ENCODE measurements around the gene SRSF3. TPM values are rescaled to one million over a fixed set of nuclear protein-coding genes. Genes with fewer than 3 reads are reported as not detected.

SRSF3 gene
- total RNA-seq, 1 donor from 2014 or later, result 94.7 TPM

GRCh38 chr6:36618366-36619355 is 24.5 kb downstream of the SRSF3 start:
- DNase-seq (ENCODE audit: low spot score in 2 of 2), result peak in 1 of 2 donors; percentile 53
- Histone ChIP-seq H3K36me3 (peaks cover 0 to 10% of the 10 kb centered on the region in 2 donors), H3K4me1 (peaks cover 4 to 17% of the 10 kb centered on the region in 2 donors), H3K4me3 (no peak overlapping the region), H3K9me3 (no peaks in the 10 kb centered on the region), H3K27me3 (no peaks in the 10 kb centered on the region), H3K27ac (no peak overlapping the region)
- TF ChIP-seq, protein P1, sequence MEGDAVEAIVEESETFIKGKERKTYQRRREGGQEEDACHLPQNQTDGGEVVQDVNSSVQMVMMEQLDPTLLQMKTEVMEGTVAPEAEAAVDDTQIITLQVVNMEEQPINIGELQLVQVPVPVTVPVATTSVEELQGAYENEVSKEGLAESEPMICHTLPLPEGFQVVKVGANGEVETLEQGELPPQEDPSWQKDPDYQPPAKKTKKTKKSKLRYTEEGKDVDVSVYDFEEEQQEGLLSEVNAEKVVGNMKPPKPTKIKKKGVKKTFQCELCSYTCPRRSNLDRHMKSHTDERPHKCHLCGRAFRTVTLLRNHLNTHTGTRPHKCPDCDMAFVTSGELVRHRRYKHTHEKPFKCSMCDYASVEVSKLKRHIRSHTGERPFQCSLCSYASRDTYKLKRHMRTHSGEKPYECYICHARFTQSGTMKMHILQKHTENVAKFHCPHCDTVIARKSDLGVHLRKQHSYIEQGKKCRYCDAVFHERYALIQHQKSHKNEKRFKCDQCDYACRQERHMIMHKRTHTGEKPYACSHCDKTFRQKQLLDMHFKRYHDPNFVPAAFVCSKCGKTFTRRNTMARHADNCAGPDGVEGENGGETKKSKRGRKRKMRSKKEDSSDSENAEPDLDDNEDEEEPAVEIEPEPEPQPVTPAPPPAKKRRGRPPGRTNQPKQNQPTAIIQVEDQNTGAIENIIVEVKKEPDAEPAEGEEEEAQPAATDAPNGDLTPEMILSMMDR (IDR thresholded peaks at IDR 0.05), result no peak
- intact Hi-C loops (cut with DNase I), result no loop called here

DNA sequence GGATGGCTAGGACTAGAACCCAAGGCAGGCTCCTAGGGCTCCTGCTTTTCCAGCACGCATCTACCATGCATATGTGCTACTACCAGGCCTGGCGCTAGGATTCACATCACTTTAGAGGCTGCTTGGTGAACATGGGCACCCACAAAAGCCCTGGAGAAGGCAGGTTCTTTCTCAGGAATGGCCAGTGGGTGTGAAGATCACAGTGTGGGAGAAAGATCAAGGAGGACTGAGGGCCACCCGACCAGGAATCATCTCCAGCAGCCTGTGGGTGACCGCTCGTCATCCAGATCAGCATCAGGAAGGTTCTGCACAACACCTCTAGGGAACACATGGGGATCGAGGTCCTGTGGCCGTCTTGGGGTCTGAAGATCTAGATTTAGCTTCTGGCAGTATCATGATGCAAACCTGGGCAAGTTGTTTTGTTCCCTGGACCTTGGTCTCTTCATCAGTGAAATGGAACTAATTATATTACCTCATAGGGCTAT is 27.3 kb downstream of the SRSF3 start:
- TF ChIP-seq, protein P1 (IDR thresholded peaks at IDR 0.05), result no peak
- peak in 1 of 2 donors; percentile 45 for DNase-seq (ENCODE audit: low spot score in 2 of 2)
- intact Hi-C loops (cut with DNase I), result loop anchor here (10.0 kb wide), 1 partner anchor 363 kb away; the partner anchor contains the start of gene MTCH1
- Histone ChIP-seq H3K27me3 (no peaks in the 10 kb centered on the region), H3K9me3 (no peaks in the 10 kb centered on the region), H3K36me3 (no peaks in the 10 kb centered on the region), H3K4me1 (peaks cover 12 to 32% of the 10 kb centered on the region in 2 donors), H3K4me3 (no peak overlapping the region), H3K27ac (no peak overlapping the region)

GRCh38 chr6:36622901-36623546 is 28.9 kb downstream of the SRSF3 start:
- DNase-seq (ENCODE audit: low spot score in 2 of 2), result no peak
- Histone ChIP-seq H3K4me1 (peaks cover 12 to 39% of the 10 kb centered on the region in 2 donors), H3K9me3 (no peaks in the 10 kb centered on the region), H3K36me3 (no peaks in the 10 kb centered on the region), H3K4me3 (no peak overlapping the region), H3K27me3 (no peaks in the 10 kb centered on the region), H3K27ac (peak overlapping the region in 1 of 2 donors; percentile 15)
- TF ChIP-seq, protein P1 (IDR thresholded peaks at IDR 0.05), result no peak
- intact Hi-C loops (cut with DNase I), result loop anchor here (1.0 to 10.0 kb wide), 3 partner anchors 104 to 362 kb away; partner anchors contain the start of gene MTCH1

DNA sequence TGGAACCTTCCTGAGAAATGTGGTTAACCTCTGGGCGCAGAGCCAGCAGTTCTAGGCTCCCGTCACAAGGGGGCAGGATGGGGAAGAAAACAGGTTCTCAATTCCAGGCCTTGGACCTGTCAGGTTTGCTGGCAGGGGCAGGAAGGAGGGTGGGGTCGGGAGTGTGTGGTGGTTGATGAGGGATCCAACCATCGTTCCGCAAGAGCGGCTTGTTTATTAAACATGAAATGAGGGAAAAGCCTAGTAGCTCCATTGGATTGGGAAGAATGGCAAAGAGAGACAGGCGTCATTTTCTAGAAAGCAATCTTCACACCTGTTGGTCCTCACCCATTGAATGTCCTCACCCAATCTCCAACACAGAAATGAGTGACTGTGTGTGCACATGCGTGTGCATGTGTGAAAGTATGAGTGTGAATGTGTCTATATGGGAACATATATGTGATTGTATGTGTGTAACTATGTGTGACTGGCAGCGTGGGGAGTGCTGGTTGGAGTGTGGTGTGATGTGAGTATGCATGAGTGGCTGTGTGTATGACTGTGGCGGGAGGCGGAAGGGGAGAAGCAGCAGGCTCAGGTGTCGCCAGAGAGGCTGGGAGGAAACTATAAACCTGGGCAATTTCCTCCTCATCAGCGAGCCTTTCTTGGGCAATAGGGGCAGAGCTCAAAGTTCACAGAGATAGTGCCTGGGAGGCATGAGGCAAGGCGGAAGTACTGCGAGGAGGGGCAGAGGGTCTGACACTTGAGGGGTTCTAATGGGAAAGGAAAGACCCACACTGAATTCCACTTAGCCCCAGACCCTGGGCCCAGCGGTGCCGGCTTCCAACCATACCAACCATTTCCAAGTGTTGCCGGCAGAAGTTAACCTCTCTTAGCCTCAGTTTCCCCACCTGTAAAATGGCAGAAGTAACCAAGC is 29.6 kb downstream of the SRSF3 start:
- H3K9me3 ChIP-seq, result no peaks in the 10 kb centered on the region
- DNase-seq (ENCODE audit: low spot score in 2 of 2), result peak; percentile 43 to 93
- no peaks in the 10 kb centered on the region for H3K27me3 ChIP-seq
- H3K4me3 ChIP-seq, result no peak overlapping the region
- no peak overlapping the region for H3K27ac ChIP-seq
- intact Hi-C loops (cut with DNase I), result loop anchor here (1.0 to 10.0 kb wide), 3 partner anchors 103 to 361 kb away; partner anchors contain the start of gene MTCH1
- peaks cover 18 to 46% of the 10 kb centered on the region in 2 donors for H3K4me1 ChIP-seq
- H3K36me3 ChIP-seq, result no peaks in the 10 kb centered on the region
- TF ChIP-seq, protein P1 (IDR thresholded peaks at IDR 0.05), result peak; percentile 82 to 96 (median 82)

All from ascending aorta (tissue), 2 donors.